Karpas-422 (cell line): ENCODE data around the gene RPUSD1. TPM values are rescaled to one million over a fixed set of nuclear protein-coding genes. Genes with fewer than 3 reads are reported as not detected.
"Not testable (repeated sequence)": the region's sequence is repeated elsewhere in the genome, so short reads cannot be mapped to it uniquely, and the experiment has no call there.

Experiments used
- DNase-seq: peaks from one replicate; pipeline ENCODE4 v3.0.0-alpha.2; 2015
- H2AFZ ChIP-seq: fragments of 200-600 bp; sonication (generic); 2 replicates; pipeline ENCODE4 v1.6.1; 2014; ENCODE audit warnings: antibody characterized with exemption, low read length, mixed read lengths
- H3K27ac ChIP-seq: fragments of 200-600 bp; sonication (generic); 2 replicates; pipeline ENCODE4 v1.5.1; 2014; ENCODE audit warnings: mild to moderate bottlenecking, low read length, moderate library complexity
- H3K27me3 ChIP-seq: fragments of 200-600 bp; sonication (generic); 2 replicates; pipeline ENCODE4 v1.6.1; 2014; ENCODE audit warnings: low read length, mixed read lengths
- H3K36me3 ChIP-seq: fragments of 200-600 bp; sonication (generic); 2 replicates; pipeline ENCODE4 v1.6.1; 2014; ENCODE audit warnings: low read length, mixed read lengths; ENCODE audit not compliant: insufficient read depth
- H3K4me1 ChIP-seq: fragments of 200-600 bp; sonication (generic); 2 replicates; pipeline ENCODE4 v1.6.1; 2014; ENCODE audit warnings: mild to moderate bottlenecking, low read length, mixed read lengths
- H3K4me2 ChIP-seq: fragments of 200-600 bp; sonication (generic); 2 replicates; pipeline ENCODE4 v1.6.1; 2014; ENCODE audit warnings: low read length, low read depth, mild to moderate bottlenecking; ENCODE audit not compliant: poor library complexity, severe bottlenecking
- H3K4me3 ChIP-seq: fragments of 200-600 bp; sonication (generic); 2 replicates; pipeline ENCODE4 v1.5.1; 2014; ENCODE audit warnings: mild to moderate bottlenecking, antibody characterized with exemption, low read length, mixed read lengths
- H3K79me2 ChIP-seq: fragments of 200-600 bp; sonication (generic); 2 replicates; pipeline ENCODE4 v1.6.1; 2014; ENCODE audit warnings: mild to moderate bottlenecking, low read length, mixed read lengths
- H3K9ac ChIP-seq: fragments of 200-600 bp; sonication (generic); 2 replicates; pipeline ENCODE4 v1.6.0; 2014; ENCODE audit warnings: low read length
- H3K9me2 ChIP-seq: fragments of 200-600 bp; sonication (generic), shearing (Covaris generic); replicated peaks from 2 replicates; pipeline ENCODE4 v1.6.0; 2014; ENCODE audit warnings: mild to moderate bottlenecking, low read length, moderate library complexity; ENCODE audit not compliant: insufficient read depth
- H3K9me3 ChIP-seq: fragments of 300-700, 200-600 bp; sonication (generic); 2 replicates; pipeline ENCODE4 v1.6.1; 2014; ENCODE audit warnings: low read length, mixed read lengths
- H4K20me1 ChIP-seq: fragments of 200-600 bp; sonication (generic); 2 replicates; pipeline ENCODE4 v1.6.1; 2014; ENCODE audit warnings: mild to moderate bottlenecking, antibody characterized with exemption, low read length, low read depth; ENCODE audit not compliant: insufficient read depth
- total RNA-seq: library from RNA; depleted of rRNA; stranded (reverse); fragments of >200 nt; shearing (Covaris generic); gene quantifications from 2 replicates; pipeline ENCODE4 v1.2.3, GENCODE V29; 2014; ENCODE audit warnings: low replicate concordance

Gene RPUSD1
- total RNA-seq, 1 experiment from 2014 or later = 26.6 TPM

GRCh38 chr16:760065-760464 is 28.1 kb downstream of the RPUSD1 start:
- no peaks in the 10 kb centered on the region for H3K79me2 ChIP-seq
- H3K4me3 ChIP-seq = no peak overlapping the region
- no peaks in the 10 kb centered on the region for H4K20me1 ChIP-seq
- DNase-seq = no peak
- H3K4me2 ChIP-seq = no peak overlapping the region
- no peak overlapping the region for H3K27ac ChIP-seq
- H3K36me3 ChIP-seq = no peaks in the 10 kb centered on the region
- no peaks in the 10 kb centered on the region for H3K27me3 ChIP-seq
- no peak overlapping the region for H3K9ac ChIP-seq
- no peaks in the 10 kb centered on the region for H3K4me1 ChIP-seq
- no peaks in the 10 kb centered on the region for H3K9me3 ChIP-seq
- no peaks in the 10 kb centered on the region for H3K9me2 ChIP-seq
- no peak overlapping the region for H2AFZ ChIP-seq

DNA sequence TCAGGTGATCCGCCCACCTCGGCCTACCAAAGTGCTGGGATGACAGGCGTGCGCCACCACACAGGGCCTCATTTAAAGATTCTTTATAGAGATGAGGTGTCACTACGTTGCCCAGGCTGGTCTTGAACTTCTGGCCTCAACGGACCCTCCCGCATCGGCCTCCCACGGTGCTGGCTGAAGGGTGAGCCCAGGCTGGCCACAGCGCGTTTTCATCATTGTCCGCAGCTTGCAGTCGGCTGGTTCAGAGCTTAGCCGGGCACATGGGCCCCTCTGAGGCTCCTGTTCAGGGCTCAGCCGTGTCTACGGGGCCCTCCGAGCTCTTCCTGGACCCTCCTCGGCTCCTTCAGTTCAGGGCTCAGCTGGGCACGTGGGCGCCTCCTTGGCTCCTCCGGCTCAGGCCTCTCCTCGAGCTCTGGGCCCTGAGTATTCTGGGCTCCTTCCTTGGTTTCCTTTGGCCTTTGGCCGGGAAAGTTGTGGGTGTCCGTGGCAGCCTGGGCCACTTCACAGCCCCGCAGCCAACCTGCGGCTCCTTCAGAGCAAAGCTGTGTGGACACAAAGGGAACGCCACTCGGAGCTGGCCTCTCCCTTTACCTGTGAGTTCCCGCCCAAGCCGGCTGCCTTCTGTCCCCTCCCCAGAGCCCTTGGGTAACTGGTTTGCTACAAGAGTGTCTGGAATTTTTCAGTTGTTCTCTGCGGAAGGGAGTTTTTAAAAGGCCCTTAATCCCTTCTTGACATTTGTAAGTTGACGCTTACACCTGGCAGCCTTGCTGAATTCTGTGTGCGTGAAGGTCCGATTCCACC is 28.9 kb downstream of the RPUSD1 start:
- Histone ChIP-seq H3K4me2 (no peak overlapping the region), H3K4me1 (no peaks in the 10 kb centered on the region)
- no peak for DNase-seq

GRCh38 chr16:756428-756827 is 31.8 kb downstream of the RPUSD1 start:
- no peak for DNase-seq
- Histone ChIP-seq H3K27ac (no peak overlapping the region), H3K4me1 (no peaks in the 10 kb centered on the region), H3K9ac (no peak overlapping the region), H3K4me2 (no peak overlapping the region), H3K36me3 (no peaks in the 10 kb centered on the region), H3K9me2 (no peaks in the 10 kb centered on the region), H4K20me1 (no peaks in the 10 kb centered on the region), H3K9me3 (no peaks in the 10 kb centered on the region), H3K4me3 (no peak overlapping the region), H3K79me2 (no peaks in the 10 kb centered on the region), H3K27me3 (no peaks in the 10 kb centered on the region), H2AFZ (no peak overlapping the region)

More for the DNA sequence above, 28.9 kb downstream of the RPUSD1 start:
- Histone ChIP-seq H3K79me2 (no peaks in the 10 kb centered on the region), H3K27me3 (no peaks in the 10 kb centered on the region), H3K9ac (no peak overlapping the region), H3K36me3 (no peaks in the 10 kb centered on the region), H3K27ac (no peak overlapping the region), H3K9me3 (no peaks in the 10 kb centered on the region), H3K9me2 (no peaks in the 10 kb centered on the region), H2AFZ (no peak overlapping the region), H3K4me3 (no peak overlapping the region), H4K20me1 (no peaks in the 10 kb centered on the region)

- H3K36me3 ChIP-seq = no peaks in the 10 kb centered on the region
- H3K27ac ChIP-seq = no peak overlapping the region
- H3K4me2 ChIP-seq = no peak overlapping the region
- no peak overlapping the region for H2AFZ ChIP-seq
- H4K20me1 ChIP-seq = no peaks in the 10 kb centered on the region
- no peaks in the 10 kb centered on the region for H3K9me2 ChIP-seq
- no peaks in the 10 kb centered on the region for H3K4me1 ChIP-seq
- H3K9me3 ChIP-seq = no peaks in the 10 kb centered on the region
- no peak overlapping the region for H3K4me3 ChIP-seq
- H3K9ac ChIP-seq = no peak overlapping the region
- DNase-seq = no peak
- no peaks in the 10 kb centered on the region for H3K27me3 ChIP-seq
- H3K79me2 ChIP-seq = no peaks in the 10 kb centered on the region
These were observed 33.5 kb downstream of the RPUSD1 start for GRCh38 chr16:754656-755055.

- H3K27ac ChIP-seq = not testable (repeated sequence)
These were observed 34.0 kb downstream of the RPUSD1 start for GRCh38 chr16:754121-754607.

GRCh38 chr16:752007-752312 is 36.2 kb downstream of the RPUSD1 start:
- Histone ChIP-seq H3K27ac (no peak overlapping the region), H3K9me3 (no peaks in the 10 kb centered on the region), H4K20me1 (no peaks in the 10 kb centered on the region), H2AFZ (no peak overlapping the region), H3K27me3 (no peaks in the 10 kb centered on the region), H3K9me2 (no peaks in the 10 kb centered on the region), H3K79me2 (no peaks in the 10 kb centered on the region), H3K4me1 (no peaks in the 10 kb centered on the region), H3K36me3 (no peaks in the 10 kb centered on the region), H3K4me3 (no peak overlapping the region), H3K4me2 (no peak overlapping the region), H3K9ac (no peak overlapping the region)
- DNase-seq = no peak

More at GRCh38 chr16:754121-754607, 34.0 kb downstream of the RPUSD1 start:
- DNase-seq, H4K20me1 ChIP-seq, H3K36me3 ChIP-seq, H3K4me3 ChIP-seq, H3K9me3 ChIP-seq, H3K4me2 ChIP-seq, H2AFZ ChIP-seq, H3K79me2 ChIP-seq, H3K4me1 ChIP-seq, H3K9me2 ChIP-seq, H3K9ac ChIP-seq, H3K27me3 ChIP-seq: not testable (repeated sequence)

DNA sequence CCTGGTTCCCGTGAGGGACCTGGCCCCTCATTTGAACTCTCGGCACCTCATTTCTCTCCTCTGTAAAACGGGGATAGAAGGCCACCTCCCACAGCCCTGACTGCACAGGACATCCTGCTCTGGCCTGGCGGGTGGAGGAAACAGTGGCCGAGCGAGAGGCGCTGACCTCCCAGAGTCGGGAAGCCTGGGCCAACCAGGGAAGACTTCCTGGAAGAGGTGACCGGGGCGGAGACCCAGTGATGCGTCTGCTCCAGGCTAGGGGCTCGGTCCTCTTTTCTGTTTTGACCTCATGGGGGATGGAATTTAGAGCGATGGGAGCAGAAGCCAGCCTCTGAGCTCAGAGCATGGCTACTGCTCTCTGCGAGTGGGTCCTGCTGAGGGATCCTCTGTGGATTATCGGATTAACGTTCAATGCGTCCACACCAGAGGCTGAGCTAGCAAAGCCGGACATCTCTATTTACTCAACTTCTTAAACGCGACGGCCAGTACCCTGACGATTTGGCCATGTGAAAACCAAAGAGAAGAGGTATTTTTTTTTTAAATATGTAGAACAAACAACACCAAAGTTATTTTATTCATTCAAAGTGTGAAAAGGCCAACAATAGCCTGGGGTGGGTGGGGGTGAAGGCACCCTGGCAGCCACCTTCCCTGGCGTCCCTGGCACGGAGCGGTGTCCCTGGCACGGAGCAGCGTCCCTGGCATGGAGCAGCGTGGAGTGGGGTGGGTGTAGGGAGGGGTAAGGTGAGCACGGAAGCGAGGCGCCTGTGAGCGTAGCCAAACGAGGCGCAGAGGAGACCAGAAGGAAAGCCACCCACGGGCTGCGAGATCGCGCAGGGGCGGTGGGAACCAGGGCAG is 36.8 kb downstream of the RPUSD1 start:
- Histone ChIP-seq H3K9ac (no peak overlapping the region), H3K36me3 (no peaks in the 10 kb centered on the region), H3K4me2 (no peak overlapping the region), H3K27me3 (no peaks in the 10 kb centered on the region), H2AFZ (no peak overlapping the region), H3K27ac (no peak overlapping the region), H3K4me3 (no peak overlapping the region), H3K79me2 (no peaks in the 10 kb centered on the region), H3K9me3 (no peaks in the 10 kb centered on the region), H3K9me2 (no peaks in the 10 kb centered on the region), H3K4me1 (no peaks in the 10 kb centered on the region), H4K20me1 (no peaks in the 10 kb centered on the region)
- no peak for DNase-seq

GRCh38 chr16:750485-750884 is 37.7 kb downstream of the RPUSD1 start:
- no peaks in the 10 kb centered on the region for H3K36me3 ChIP-seq
- DNase-seq = no peak

More at GRCh38 chr16:750485-750884, 37.7 kb downstream of the RPUSD1 start:
- H2AFZ ChIP-seq = no peak overlapping the region
- no peaks in the 10 kb centered on the region for H4K20me1 ChIP-seq
- no peak overlapping the region for H3K27ac ChIP-seq
- H3K4me3 ChIP-seq = no peak overlapping the region
- H3K9ac ChIP-seq = no peak overlapping the region
- no peaks in the 10 kb centered on the region for H3K79me2 ChIP-seq
- H3K4me2 ChIP-seq = no peak overlapping the region
- H3K4me1 ChIP-seq = no peaks in the 10 kb centered on the region
- H3K9me2 ChIP-seq = no peaks in the 10 kb centered on the region
- no peaks in the 10 kb centered on the region for H3K27me3 ChIP-seq
- H3K9me3 ChIP-seq = no peaks in the 10 kb centered on the region
